Measurements from ENCODE around the gene CERS3. TPM values are rescaled to one million over a fixed set of nuclear protein-coding genes. Genes with fewer than 3 reads are reported as not detected.

Gene CERS3
- total RNA-seq, 4 donors from 2014 or later = 0.69 TPM; not detected in 3

- intact Hi-C loops (cut with DNase I; ENCODE audit: low total_unique reads) = no loop called here
- no peak for TF ChIP-seq POLR2A (IDR thresholded peaks at IDR 0.05)
- TF ChIP-seq, protein P1, sequence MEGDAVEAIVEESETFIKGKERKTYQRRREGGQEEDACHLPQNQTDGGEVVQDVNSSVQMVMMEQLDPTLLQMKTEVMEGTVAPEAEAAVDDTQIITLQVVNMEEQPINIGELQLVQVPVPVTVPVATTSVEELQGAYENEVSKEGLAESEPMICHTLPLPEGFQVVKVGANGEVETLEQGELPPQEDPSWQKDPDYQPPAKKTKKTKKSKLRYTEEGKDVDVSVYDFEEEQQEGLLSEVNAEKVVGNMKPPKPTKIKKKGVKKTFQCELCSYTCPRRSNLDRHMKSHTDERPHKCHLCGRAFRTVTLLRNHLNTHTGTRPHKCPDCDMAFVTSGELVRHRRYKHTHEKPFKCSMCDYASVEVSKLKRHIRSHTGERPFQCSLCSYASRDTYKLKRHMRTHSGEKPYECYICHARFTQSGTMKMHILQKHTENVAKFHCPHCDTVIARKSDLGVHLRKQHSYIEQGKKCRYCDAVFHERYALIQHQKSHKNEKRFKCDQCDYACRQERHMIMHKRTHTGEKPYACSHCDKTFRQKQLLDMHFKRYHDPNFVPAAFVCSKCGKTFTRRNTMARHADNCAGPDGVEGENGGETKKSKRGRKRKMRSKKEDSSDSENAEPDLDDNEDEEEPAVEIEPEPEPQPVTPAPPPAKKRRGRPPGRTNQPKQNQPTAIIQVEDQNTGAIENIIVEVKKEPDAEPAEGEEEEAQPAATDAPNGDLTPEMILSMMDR (IDR thresholded peaks at IDR 0.05) = no peak
- H3K4me3 ChIP-seq = no peak overlapping the region
- H3K4me1 ChIP-seq = no peaks in the 10 kb centered on the region
- no peak for DNase-seq
- no peaks in the 10 kb centered on the region for H3K36me3 ChIP-seq
- no peaks in the 10 kb centered on the region for H3K27me3 ChIP-seq
- H3K9me3 ChIP-seq = no peaks in the 10 kb centered on the region
- H3K27ac ChIP-seq = no peak overlapping the region
These were observed 94.2 kb downstream of the CERS3 start for GRCh38 chr15:100434561-100434960.

DNA sequence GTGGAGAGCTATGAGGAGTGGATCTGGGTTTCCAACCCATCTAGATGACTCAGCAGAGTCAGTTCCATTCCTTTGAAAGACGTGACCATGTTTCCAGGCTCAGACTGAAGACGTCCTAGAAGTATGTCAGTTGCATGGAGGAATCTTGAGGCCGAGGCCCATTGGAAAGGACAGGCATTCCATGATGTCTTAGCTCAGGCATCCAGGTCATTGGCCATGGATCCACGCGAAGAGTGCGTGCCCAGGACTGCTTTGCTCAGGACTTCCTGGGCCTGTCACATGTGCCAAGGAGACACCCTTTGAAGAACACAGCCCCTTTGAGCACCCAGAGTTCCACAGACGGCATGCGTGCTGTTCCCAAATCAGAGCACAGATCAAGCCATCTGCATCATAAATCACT is 94.7 kb downstream of the CERS3 start:
- H3K36me3 ChIP-seq = no peaks in the 10 kb centered on the region
- no peaks in the 10 kb centered on the region for H3K27me3 ChIP-seq
- H3K4me3 ChIP-seq = no peak overlapping the region
- intact Hi-C loops (cut with DNase I; ENCODE audit: low total_unique reads) = no loop called here
- TF ChIP-seq, protein P1 (IDR thresholded peaks at IDR 0.05) = no peak
- no peaks in the 10 kb centered on the region for H3K4me1 ChIP-seq
- H3K27ac ChIP-seq = no peak overlapping the region
- no peak for DNase-seq
- H3K9me3 ChIP-seq = no peaks in the 10 kb centered on the region

DNA sequence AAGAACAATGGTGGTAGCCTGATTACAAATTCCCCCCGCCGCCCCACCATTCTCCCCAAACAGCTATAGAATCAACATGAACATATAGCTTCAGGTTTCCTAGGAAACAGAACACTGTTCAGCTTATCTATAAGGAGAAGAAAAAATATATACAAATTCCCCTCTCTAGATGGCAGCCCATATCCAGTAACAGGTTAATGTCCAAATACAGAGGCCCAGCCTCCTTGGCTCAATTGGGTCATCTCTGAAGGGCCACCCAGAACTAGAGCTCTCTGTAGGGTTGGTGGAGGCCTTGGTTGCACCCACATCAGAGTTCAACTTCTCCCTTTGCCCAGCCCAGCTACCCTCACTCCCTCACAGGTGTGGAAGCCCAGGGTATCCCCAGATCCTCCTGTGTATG is 95.4 kb downstream of the CERS3 start:
- Histone ChIP-seq H3K9me3 (no peaks in the 10 kb centered on the region), H3K27ac (no peak overlapping the region), H3K4me1 (no peaks in the 10 kb centered on the region), H3K36me3 (no peaks in the 10 kb centered on the region), H3K4me3 (no peak overlapping the region), H3K27me3 (no peaks in the 10 kb centered on the region)
- no peak for DNase-seq
- intact Hi-C loops (cut with DNase I; ENCODE audit: low total_unique reads) = no loop called here
- TF ChIP-seq POLR2A (IDR thresholded peaks at IDR 0.05) = no peak
- TF ChIP-seq, protein P1 (IDR thresholded peaks at IDR 0.05) = no peak

DNA sequence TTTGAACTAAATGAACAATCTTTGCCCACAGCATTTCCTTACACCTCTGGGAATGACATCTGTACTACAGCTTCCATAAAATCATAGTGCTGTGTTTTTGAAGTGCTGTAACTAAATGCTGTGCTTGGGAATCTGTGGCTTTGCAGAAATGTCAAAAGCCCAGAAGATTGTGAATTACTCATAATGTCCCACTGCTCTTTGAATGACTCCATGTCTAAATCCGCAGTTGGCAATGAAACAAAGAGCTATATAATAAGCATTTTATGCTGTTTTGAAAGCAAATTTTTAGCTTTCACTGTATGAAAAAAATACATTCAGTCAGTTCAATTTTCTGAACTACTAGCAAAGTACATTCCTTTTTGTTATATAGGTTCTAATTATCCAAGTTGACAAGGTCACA is 98.3 kb downstream of the CERS3 start:
- Histone ChIP-seq H3K9me3 (no peaks in the 10 kb centered on the region), H3K4me1 (no peaks in the 10 kb centered on the region), H3K27me3 (no peaks in the 10 kb centered on the region), H3K4me3 (no peak overlapping the region), H3K27ac (no peak overlapping the region), H3K36me3 (no peaks in the 10 kb centered on the region)
- TF ChIP-seq, protein P1 (IDR thresholded peaks at IDR 0.05) = no peak
- no peak for TF ChIP-seq POLR2A (IDR thresholded peaks at IDR 0.05)
- no peak for DNase-seq
- intact Hi-C loops (cut with DNase I; ENCODE audit: low total_unique reads) = no loop called here

- Histone ChIP-seq H3K4me1 (no peaks in the 10 kb centered on the region), H3K27ac (peak overlapping the region in 1 of 2 donors; percentile 3), H3K9me3 (peaks cover 0 to 10% of the 10 kb centered on the region in 2 donors), H3K4me3 (no peak overlapping the region), H3K27me3 (no peaks in the 10 kb centered on the region), H3K36me3 (no peaks in the 10 kb centered on the region)
- TF ChIP-seq, protein P1 (IDR thresholded peaks at IDR 0.05) = no peak
- no peak for TF ChIP-seq POLR2A (IDR thresholded peaks at IDR 0.05)
- intact Hi-C loops (cut with DNase I; ENCODE audit: low total_unique reads) = no loop called here
- peak in 1 of 2 donors; percentile 27 for DNase-seq
These were observed 99.5 kb downstream of the CERS3 start for GRCh38 chr15:100429116-100429728.
